Right renal pelvis (tissue), 4 donors: ENCODE measurements around the gene DDAH1. TPM values are rescaled to one million over a fixed set of nuclear protein-coding genes. Genes with fewer than 3 reads are reported as not detected.

Experiments
- DNase-seq, 4 donors: peaks; one replicate each; pipeline ENCODE4 v3.0.0-alpha.2; 2013; ENCODE audit warnings: low read depth in 4 of 4, low spot score in 3 of 4, missing footprints in 1 of 4
- polyA plus RNA-seq, 4 donors: library from polyadenylated mRNA; unstranded; fragments of 120-200 nt; gene quantifications; one replicate each; pipeline ENCODE4 v1.2.1, GENCODE V29; 2013; ENCODE audit not compliant: insufficient read length in 4 of 4

DDAH1 gene
- polyA plus RNA-seq, 4 donors, result 117 to 155 (median 143) TPM

DNA sequence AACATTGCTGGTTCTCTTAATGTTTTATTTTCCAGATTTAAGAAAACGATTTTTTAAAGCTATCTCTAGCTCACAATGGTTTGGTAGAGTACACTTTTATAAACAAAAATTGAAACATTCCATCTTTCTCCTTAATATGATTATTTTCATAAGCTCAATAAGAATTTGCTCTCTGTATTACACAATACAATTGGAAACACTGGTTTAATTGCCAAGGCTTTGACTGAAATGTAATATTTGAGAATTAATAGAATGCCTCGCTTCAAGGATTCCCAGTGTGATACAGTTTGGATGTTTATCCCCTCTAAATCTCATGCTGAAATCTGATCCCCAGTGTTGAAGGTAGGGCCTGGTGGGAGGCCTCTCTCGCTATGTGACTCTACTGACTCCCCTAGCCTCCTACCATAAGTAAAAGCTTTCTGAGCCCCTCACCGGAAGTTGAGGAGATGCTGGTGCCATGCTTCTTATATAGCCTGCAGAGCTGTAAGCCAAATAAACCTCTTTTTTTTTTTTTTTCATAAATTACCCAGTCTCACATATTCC, 67.4 kb downstream of the DDAH1 start:
- no peak for DNase-seq

DNA sequence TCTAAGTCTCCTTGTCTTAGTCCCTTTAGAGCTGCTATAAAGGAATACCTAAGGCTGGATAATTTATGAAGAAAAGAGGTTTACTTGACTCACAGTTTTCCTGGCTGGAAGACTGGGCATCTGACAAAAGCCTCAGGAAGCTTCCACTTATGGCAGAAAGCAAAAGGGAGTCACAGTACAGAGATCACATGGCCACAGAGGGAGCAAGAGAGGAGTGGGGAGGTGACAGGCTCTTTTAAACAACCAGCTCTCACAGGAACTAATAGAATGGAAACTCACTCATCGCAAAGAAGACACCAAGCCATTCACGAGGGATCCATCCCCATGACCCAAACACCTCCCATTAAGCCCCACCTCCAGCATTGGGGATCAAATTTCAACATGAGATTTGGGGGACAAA, 68.8 kb downstream of the DDAH1 start:
- DNase-seq, result no peak

- DNase-seq, result no peak
Observed at GRCh38 chr1:85394130-85394529, 70.8 kb downstream of the DDAH1 start.

DNA sequence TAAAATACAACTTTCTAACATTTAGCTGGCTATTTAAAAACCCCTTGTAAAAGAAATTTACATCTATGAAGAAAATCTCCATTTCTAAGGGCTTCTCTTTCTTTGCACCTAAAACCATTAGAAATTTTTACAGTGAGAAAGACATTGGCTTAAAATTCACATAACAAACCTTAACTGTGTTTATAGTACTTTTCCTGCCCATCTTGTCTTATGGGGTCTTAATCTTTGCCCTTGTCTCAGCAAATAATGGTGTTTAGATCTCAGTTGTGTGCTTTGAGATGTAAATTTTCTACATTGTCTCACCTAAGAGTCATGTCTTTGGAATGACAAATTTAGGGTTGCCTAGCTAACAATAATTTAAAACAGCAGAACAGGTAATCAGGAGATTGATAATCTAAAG, 71.5 kb downstream of the DDAH1 start:
- no peak for DNase-seq

GRCh38 chr1:85388416-85388815, 76.5 kb downstream of the DDAH1 start:
- no peak for DNase-seq

DNA sequence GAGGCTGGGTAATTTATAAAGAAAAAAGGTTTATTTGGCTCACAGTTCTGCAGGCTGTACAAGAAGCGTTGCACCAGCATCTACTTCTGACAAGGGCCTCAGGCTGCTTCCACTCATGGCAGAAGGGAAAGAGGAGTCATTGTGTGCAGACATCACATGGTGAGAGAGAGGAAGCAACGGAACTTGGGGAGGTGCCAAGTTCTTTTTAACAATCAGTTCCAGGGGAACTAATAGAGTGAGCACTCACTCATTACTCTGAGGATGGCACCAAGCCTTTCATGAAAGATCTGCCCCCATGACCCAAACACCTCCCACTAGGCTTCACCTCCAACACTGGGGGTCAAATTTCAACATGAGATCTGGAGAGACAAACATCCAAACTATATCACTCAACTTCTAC, 77.2 kb downstream of the DDAH1 start:
- no peak for DNase-seq

- DNase-seq, result no peak
Observed at GRCh38 chr1:85386068-85386722, 78.8 kb downstream of the DDAH1 start.

DNA sequence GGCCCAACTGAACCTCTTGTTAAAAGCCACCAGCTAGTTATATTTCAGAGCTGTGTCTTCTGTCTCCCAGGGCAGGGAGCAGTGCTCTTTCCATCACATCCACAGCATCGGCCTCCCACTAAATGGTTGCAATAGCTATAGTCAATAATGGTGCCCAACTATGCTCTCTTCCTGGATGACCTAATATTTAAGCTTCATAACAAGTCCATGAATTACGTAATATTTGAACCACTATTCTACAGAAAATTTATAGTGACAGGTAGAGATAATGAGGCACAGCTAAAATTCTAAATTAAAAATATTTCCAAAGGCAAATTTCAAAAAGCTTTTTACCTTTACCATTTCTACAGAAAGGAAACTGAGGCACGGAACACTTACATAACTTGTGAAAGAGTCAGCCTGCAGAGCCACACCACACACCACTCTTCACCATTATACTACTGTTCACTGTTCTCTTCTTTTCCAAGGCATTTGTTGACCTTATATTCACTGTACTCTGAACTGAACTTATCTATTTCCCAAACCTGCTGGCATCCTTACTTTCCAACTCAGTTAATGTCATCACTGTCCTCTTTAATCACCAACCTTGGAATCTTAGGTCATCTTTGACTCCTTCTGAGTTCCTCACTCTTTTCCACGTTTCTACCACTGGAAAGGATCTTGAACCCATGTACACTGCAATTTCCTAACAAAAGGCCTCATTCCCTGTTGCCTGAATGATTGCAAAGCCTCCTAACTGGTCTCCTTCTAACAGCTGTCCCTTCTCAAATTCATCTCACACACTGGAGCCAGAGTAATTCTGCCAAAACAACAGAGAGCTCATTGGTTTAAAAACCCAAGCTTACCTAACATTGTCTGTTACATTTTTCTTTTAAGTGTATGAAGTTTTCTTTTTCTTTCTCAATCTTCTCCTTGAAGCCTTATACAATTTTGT, 85.5 kb downstream of the DDAH1 start:
- no peak for DNase-seq

DNA sequence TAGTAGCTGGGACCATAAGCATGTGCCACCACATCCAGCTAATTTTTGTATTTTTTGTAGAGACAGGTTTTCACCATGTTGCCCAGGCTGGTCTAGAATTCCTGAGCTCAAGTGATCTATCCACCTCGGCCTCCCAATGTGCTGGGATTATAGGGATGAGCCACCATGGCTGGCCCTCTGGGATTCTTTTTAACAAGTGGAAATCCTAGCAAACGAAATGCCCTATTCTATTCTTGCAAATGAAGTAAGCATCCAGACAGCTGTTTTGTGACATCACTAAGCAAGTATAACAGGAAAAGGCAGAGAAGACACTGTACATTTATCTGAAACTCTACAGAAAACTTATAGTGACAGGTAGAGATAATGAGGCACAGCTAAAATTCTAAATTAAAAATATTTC, 86.4 kb downstream of the DDAH1 start:
- DNase-seq, result no peak

GRCh38 chr1:85376356-85376755, 88.6 kb downstream of the DDAH1 start:
- DNase-seq, result no peak

- no peak for DNase-seq
Observed at GRCh38 chr1:85375493-85375892, 89.5 kb downstream of the DDAH1 start.

DNA sequence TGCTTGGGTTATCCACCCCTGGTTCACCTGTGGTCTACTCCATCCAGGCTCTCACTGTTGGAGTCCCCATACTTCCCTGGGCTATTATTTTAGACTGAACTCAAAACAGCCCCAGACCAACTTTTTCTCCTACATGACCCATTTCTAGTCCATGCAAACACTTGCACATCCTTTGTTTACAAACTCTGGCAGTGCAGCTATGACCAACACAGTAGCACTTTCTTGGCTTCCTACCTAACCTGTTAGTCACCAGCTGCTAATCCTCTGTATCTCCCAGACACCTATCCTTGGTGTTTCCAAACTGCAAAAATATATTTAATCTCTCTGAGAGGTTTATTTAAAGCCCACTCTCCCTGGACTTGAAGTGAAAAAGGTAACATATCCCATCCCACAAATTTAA, 90.8 kb downstream of the DDAH1 start:
- no peak for DNase-seq

GRCh38 chr1:85373378-85373708, 91.6 kb downstream of the DDAH1 start:
- no peak for DNase-seq

GRCh38 chr1:85372683-85373377, 92.1 kb downstream of the DDAH1 start:
- no peak for DNase-seq

- no peak for DNase-seq
Observed at GRCh38 chr1:85371021-85371420, 93.9 kb downstream of the DDAH1 start.

GRCh38 chr1:85368073-85368770, 96.7 kb downstream of the DDAH1 start:
- DNase-seq, result no peak

DNA sequence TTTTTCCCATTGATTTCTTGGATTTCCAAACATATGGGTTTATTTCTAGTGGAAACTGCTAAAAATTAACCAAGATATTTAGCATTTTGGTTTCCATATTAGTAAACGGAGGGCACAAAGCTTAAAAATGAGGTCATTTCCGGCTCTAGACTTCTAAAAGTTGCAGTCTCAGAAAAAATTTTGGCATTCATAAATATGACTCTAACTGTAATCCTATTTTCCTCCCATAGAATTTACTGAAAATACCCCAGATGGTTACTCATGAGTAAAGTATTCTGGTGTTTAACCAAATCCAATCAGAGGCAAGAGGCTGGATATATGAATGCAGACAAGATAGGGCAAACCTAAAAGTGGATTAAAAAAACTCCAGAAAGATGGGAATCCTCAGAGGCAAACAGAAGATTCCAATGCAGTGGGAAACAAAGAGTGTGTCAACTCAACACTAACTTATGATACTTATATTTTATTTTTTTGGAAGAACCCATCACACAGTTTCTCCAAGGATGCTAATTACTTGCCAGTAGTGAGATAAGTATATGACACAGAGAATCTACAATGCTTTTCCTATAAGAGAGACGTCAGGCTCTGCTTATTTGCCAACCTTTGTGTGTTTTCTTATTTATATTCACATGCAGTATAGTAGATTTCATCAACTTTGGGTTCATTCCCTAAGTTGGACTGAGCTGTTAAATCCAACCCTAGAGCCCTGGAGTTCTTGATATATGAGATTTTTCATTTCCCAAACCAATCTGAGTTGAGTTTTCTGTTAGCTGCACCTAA, 98.4 kb downstream of the DDAH1 start:
- DNase-seq, result no peak

DNA sequence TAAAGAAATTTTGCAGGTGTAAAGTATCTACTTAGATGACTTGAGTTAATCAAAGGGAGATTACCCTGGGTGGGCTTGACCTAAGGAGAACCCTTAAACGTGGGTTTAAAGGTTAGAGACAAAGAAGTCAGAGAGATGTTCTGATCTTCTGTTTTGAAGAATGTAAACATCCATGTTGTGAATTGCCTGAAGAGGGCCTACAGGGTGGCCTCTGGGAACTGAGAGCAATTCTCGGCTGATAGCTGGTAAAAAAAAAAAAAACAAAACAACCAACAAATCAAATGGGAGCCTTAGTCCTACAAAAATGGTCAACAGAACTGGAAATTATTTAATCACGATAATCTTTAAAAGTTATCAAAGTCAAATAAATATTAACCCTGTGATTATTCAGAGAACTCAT, 99.1 kb downstream of the DDAH1 start:
- no peak for DNase-seq

- no peak for DNase-seq
Observed at GRCh38 chr1:85363521-85363920, 101.4 kb downstream of the DDAH1 start.

GRCh38 chr1:85363092-85363491, 101.9 kb downstream of the DDAH1 start:
- DNase-seq, result no peak
